Duodenal mucosa (tissue), 2 donors: ENCODE measurements around the gene RIPK4.
A peak's percentile ranks its signal among the peaks of the same experiment; 100 is the strongest.
"Not testable (repeated sequence)": the region's sequence is repeated elsewhere in the genome, so short reads cannot be mapped to it uniquely, and the experiment has no call there.

Experiments used
- H3K27ac ChIP-seq: one replicate; pipeline ENCODE4 v1.7.0; 2013; ENCODE audit warnings: low read depth, low read length
- H3K27me3 ChIP-seq, 2 donors: one replicate each; pipeline ENCODE4 v1.7.0; 2013; ENCODE audit warnings: low read length in 2 of 2, control low read depth in 1 of 2; ENCODE audit not compliant: insufficient read depth in 2 of 2, control insufficient read depth in 1 of 2
- H3K36me3 ChIP-seq, 2 donors: one replicate each; pipeline ENCODE4 v1.7.0; 2013; ENCODE audit warnings: low read length in 2 of 2, control low read depth in 1 of 2; ENCODE audit not compliant: insufficient read depth in 2 of 2, control insufficient read depth in 1 of 2
- H3K4me1 ChIP-seq, 2 donors: one replicate each; pipeline ENCODE4 v1.7.0; 2013; ENCODE audit warnings: low read length in 2 of 2, control low read depth in 1 of 2; ENCODE audit not compliant: insufficient read depth in 2 of 2, control insufficient read depth in 1 of 2
- H3K4me3 ChIP-seq, 2 donors: one replicate each; pipeline ENCODE4 v1.7.0; 2013; ENCODE audit warnings: low read length in 2 of 2, low read depth in 1 of 2
- H3K9ac ChIP-seq, 2 donors: one replicate each; pipeline ENCODE4 v1.7.0; 2013; ENCODE audit warnings: low read length in 2 of 2, low read depth in 1 of 2
- H3K9me3 ChIP-seq, 2 donors: one replicate each; pipeline ENCODE4 v1.7.0; 2013; ENCODE audit warnings: low read length in 2 of 2, control low read depth in 1 of 2; ENCODE audit not compliant: control insufficient read depth in 1 of 2

The RIPK4 gene

DNA sequence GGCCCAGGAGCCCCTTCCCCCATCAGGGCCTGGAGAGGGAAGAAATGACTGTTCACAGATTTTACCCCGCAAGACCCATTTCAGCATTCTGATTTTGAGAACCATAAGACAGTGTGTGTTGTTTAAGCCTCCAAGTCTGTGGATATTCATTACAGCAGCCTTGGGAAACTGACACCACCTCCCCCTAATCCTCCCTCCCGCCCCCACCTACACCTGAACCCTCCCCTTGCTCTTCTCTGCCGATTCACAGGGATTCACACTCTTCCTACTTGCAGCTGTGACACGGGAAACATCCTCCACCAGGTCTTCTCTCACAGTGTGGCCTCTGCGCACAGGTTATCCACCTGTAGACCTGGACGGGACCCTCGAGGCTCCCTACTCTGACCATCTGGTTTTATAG, 50.1 kb downstream of the RIPK4 start:
- Histone ChIP-seq H3K27me3 (no peaks in the 10 kb centered on the region), H3K36me3 (no peaks in the 10 kb centered on the region), H3K9ac (no peak overlapping the region), H3K4me3 (no peak overlapping the region), H3K9me3 (no peaks in the 10 kb centered on the region), H3K27ac (no peak overlapping the region), H3K4me1 (peaks cover 39 to 47% of the 10 kb centered on the region in 2 donors)

DNA sequence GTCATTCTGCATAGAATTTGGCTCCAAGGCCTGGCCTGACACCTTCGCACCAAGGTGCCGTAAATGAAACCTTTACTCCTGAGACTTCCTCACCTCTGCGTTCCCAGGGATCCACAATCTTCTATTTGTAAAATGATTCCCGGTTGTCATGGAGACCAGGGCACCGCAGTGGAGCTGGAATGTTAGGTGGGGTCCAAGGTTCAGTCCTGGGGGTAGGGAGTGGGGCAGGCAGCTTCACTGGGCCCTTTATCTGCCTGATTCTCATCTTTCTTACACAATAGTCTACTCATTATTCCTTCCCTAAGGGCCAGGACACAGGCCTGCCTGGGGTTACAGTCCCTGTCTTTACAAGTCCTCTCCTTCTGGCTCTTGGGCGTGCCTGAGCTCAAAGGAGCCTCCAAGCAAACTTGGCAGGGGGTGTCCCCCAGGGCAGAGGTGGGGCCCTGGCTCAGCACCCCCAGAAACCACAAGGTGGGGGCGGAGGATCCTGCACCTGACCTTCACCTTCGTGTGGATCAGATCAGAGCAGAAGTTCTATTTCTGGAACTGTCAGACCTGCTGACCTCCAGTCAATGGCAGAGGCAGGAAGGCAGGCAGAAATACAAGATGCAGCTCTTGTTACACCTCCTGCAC, 51.1 kb downstream of the RIPK4 start:
- H3K9ac ChIP-seq: peak overlapping the region in 1 of 2 donors; percentile 20
- no peaks in the 10 kb centered on the region for H3K36me3 ChIP-seq
- no peaks in the 10 kb centered on the region for H3K27me3 ChIP-seq
- peak overlapping the region; percentile 54 for H3K27ac ChIP-seq
- peaks cover 49 to 51% of the 10 kb centered on the region in 2 donors for H3K4me1 ChIP-seq
- no peaks in the 10 kb centered on the region for H3K9me3 ChIP-seq
- H3K4me3 ChIP-seq: no peak overlapping the region

DNA sequence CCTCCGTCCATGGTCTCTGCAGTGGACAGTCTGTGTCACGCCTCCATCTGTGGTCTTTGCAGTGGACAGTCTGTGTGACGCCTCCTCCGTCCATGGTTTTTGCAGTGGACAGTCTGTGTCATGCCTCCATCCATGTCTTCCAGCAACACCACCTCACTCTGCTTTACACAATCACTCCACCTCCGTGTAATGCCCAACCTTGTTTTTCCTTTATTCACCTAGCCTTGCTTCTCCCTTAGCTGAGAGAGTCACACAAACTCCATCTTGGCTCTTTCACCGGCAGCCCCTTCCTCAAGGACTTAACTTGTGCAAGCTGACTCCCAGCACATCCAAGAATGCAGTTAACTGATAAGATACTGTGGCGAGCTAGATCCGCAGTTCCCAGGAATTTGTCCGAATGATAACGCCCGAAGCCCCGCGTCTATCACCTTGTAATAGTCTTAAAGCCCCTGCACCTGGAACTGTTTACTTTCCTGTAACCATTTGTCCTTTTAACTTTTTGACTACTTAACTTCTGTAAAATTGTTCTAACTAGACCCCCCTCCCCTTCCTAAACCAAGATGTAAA, 52.5 kb downstream of the RIPK4 start:
- Histone ChIP-seq H3K9ac (peak overlapping the region in 1 of 2 donors; percentile 43), H3K4me3 (peak overlapping the region; percentile 40 to 42), H3K4me1 (peaks cover 51 to 55% of the 10 kb centered on the region in 2 donors), H3K27ac (peak overlapping the region; percentile 44)
- H3K9me3 ChIP-seq, H3K27me3 ChIP-seq, H3K36me3 ChIP-seq: not testable (repeated sequence)

DNA sequence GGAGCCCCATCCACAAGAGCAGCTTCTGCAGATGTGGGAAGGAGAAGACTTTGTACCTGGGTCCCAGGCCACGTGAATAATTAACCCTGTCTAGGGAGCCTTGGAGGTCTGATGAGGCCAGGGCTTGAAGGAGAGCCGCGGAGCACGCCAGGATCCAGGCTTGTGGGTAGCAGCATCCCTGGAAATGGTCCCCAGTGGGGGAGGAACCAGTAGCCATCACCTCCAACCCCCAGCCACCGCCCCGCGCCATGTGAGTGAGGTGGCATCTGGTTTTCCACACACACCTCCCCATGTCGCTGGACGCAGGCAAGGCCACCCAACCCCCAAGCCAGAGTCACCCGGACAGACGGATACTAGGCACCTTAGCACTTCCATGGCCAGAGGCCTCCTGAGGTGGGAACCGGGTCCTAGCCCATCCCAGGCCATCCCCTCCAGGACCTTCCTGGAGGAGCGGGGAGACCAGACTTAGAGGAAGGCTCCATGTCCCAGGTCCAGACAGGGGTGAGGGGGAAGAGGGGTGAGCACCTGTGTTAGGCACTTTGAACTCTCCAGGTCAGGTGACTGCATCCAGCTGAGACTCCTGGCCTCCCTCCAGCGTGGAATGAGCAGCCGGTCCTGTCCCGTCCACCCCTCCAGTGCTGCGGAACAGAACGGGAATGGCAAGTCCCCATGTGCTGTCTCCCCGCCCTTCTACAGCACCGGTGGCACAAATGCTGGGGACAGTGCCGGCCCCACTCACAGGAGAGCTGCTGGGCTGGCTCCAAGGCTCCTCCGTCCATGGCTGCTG, 53.2 kb downstream of the RIPK4 start:
- peak overlapping the region in 1 of 2 donors; percentile 43 for H3K9ac ChIP-seq
- H3K27me3 ChIP-seq: no peaks in the 10 kb centered on the region
- no peaks in the 10 kb centered on the region for H3K9me3 ChIP-seq
- H3K36me3 ChIP-seq: no peaks in the 10 kb centered on the region
- H3K27ac ChIP-seq: peak overlapping the region; percentile 44
- peaks cover 51 to 55% of the 10 kb centered on the region in 2 donors for H3K4me1 ChIP-seq
- H3K4me3 ChIP-seq: peak overlapping the region; percentile 40 to 42

DNA sequence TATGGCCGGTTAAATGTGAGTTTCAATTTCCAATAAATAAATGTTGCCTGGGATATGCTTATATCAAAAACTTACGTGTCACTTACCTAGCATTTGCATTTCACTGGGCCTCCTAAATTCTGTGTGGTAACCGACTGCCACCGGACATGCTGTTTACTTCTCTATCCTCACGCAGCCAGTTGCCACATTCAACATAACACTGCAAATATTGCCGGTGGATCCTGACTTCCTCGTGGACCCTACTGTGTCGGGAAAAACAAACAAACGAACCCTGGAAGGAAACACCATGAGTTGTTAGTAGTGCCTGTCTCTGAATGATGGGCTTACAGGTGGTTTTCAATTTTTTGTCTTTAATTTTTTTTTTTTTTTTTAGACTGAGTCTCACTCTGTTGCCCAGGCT, 54.1 kb downstream of the RIPK4 start:
- Histone ChIP-seq H3K4me3 (no peak overlapping the region), H3K27me3 (no peaks in the 10 kb centered on the region), H3K9me3 (no peaks in the 10 kb centered on the region), H3K9ac (no peak overlapping the region), H3K4me1 (peaks cover 55 to 57% of the 10 kb centered on the region in 2 donors), H3K27ac (no peak overlapping the region), H3K36me3 (no peaks in the 10 kb centered on the region)

DNA sequence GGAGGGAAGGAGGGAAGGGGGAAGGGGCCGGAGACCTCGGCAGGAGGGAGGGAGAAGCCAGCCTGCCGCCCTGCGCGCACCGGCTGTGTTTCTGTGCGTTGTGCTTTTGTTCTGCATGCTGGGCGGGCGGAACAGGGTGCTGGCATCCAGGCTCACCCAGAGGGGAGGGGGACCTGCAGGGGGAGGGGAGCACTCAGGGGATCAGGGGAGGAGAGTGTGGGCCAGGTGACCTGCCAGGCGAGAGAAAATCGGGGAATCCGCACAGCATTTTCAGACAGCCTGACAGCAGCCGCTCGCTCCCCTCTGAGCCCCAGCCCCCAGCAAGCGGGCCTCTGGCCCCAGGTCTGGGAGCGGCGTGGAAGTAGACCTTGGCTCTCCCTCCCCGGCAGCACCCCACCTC, 54.7 kb downstream of the RIPK4 start:
- H3K27me3 ChIP-seq: no peaks in the 10 kb centered on the region
- H3K4me1 ChIP-seq: peaks cover 59 to 62% of the 10 kb centered on the region in 2 donors
- H3K27ac ChIP-seq: no peak overlapping the region

DNA sequence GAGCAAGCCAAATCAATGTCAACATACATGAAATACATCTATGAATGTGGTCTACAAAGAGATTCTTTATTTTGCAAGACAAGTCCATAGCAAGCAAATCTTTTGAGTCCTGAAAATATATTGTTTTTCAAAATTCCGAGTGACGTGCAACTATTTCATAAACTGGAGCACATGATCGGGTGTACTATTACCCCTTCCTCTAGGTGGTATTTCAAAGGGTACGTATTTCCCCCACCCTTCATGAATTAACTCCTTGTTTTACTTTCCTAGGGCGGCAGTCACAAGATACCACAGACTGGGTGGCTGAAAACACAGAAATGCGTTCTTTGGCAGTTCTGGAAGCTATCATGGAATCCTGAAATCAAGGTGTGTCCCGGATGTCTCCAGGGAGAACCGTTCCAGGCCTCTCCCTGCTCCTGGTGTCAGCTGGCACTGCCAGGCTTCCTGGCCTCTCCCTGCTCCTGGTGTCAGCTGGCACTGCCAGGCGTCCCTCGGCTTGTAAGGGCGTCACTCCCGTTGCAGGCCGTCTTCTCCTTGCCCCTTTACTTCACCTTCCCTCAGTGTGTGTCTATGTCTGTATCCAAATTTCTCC, 55.3 kb downstream of the RIPK4 start:
- H3K9me3 ChIP-seq: no peaks in the 10 kb centered on the region
- no peak overlapping the region for H3K4me3 ChIP-seq
- H3K27ac ChIP-seq: no peak overlapping the region
- peaks cover 60 to 65% of the 10 kb centered on the region in 2 donors for H3K4me1 ChIP-seq
- H3K36me3 ChIP-seq: no peaks in the 10 kb centered on the region
- no peak overlapping the region for H3K9ac ChIP-seq
- H3K27me3 ChIP-seq: no peaks in the 10 kb centered on the region

More for the DNA sequence above, 54.7 kb downstream of the RIPK4 start:
- Histone ChIP-seq H3K9me3 (no peaks in the 10 kb centered on the region), H3K9ac (no peak overlapping the region), H3K4me3 (no peak overlapping the region), H3K36me3 (no peaks in the 10 kb centered on the region)

DNA sequence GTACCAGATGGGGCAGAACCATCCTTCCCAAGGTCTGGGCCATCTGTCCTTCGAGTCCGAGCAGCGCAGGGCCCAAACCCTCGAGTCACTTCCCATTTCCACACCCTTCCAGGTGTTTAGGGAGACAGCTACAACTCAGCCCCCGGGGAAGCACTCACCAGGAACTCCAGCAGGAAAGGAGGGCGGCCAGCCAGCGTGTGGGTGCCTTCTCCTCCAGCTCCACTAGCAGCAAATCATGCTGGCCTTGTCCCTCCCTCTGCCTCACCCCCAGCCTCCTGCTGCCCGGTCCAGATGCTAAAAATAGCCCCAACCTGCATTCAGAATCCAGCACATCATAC, 56.1 kb downstream of the RIPK4 start:
- peaks cover 60 to 65% of the 10 kb centered on the region in 2 donors for H3K4me1 ChIP-seq
- H3K27ac ChIP-seq: no peak overlapping the region
- no peaks in the 10 kb centered on the region for H3K27me3 ChIP-seq
- H3K9ac ChIP-seq: no peak overlapping the region
- no peaks in the 10 kb centered on the region for H3K36me3 ChIP-seq
- H3K4me3 ChIP-seq: no peak overlapping the region
- H3K9me3 ChIP-seq: no peaks in the 10 kb centered on the region

DNA sequence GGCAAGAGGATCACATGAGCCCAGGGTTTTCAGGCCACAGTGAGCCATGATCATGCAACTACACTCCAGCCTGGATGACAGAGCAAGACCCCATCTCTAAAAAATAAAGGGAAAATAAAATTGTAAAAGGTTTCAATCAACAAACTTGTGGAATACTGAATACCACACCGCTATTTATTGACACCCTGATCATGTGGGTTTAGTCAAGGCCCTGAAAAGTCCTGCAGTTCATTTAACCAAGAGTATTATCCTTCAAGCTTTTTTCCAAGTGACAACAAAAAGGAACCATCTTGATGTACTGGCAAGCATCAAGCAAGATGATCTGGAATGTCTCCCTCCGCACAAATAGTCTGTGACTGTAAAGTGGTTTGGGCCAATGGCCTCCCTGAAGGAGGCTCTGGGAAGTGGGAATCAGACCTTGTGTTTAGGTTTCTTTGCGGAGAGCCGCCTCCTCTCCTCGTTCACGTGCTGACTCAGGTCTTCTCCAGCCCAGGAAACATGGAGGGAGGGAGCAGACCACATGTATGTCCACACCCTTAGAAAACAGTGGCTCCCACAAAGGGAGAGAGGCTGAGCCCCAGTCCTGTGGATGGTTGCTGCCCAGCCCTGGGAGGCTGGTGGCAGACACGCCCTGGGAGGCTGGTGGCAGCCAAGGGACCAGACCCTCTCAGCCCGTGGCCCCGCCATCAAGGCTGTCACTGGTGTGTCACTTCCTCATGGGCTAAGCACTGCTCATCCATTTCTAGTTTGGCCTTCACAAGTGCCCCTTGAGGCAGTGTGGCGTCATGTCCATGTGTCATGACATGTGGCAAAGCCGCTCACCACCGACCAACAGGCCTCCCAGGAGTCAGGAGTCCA, 56.7 kb downstream of the RIPK4 start:
- Histone ChIP-seq H3K27ac (no peak overlapping the region), H3K27me3 (no peaks in the 10 kb centered on the region), H3K4me3 (no peak overlapping the region)

More for the DNA sequence above, 56.7 kb downstream of the RIPK4 start:
- Histone ChIP-seq H3K9me3 (no peaks in the 10 kb centered on the region), H3K9ac (no peak overlapping the region), H3K36me3 (no peaks in the 10 kb centered on the region), H3K4me1 (peaks cover 59 to 68% of the 10 kb centered on the region in 2 donors)
